Measurements from ENCODE around the gene TLR1. TPM values are rescaled to one million over a fixed set of nuclear protein-coding genes. Genes with fewer than 3 reads are reported as not detected.

The TLR1 gene
- total RNA-seq, 2 donors from 2014 or later, result 2.1 to 5.9 TPM

GRCh38 chr4:38751341-38752010, 53.1 kb downstream of the TLR1 start:
- H3K36me3 Mint-ChIP-seq (ENCODE audit: low read depth), result no peaks in the 10 kb centered on the region
- H3K9me3 Mint-ChIP-seq, result peaks cover 15% of the 10 kb centered on the region
- peaks cover 6% of the 10 kb centered on the region for H3K4me1 Mint-ChIP-seq
- ATAC-seq (replicated peaks), result no peak
- H3K27me3 Mint-ChIP-seq, result no peaks in the 10 kb centered on the region
- H3K27ac Mint-ChIP-seq, result no peak overlapping the region
- no peak overlapping the region for H3K4me3 Mint-ChIP-seq

DNA sequence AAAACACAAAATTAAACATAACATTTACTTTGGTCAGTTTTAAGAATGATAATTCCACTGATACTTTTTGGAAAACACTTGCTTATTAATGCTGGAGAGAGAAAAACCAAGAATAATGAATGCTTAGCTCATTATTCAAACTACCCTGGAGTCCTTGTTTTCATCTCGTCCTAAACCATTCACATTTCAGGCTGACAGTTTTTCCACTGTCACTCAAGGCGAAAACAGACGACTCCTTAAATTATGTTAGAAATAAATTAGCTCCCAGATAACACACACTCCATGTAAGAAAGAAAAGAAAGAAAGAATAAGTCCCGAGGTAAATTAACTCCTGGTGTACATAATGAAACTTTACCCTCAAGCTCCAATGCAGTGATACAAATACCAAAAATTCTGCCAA, 55.3 kb downstream of the TLR1 start:
- Mint-ChIP-seq H3K4me3 (no peak overlapping the region), H3K9me3 (peaks cover 15% of the 10 kb centered on the region), H3K27ac (no peak overlapping the region), H3K4me1 (peaks cover 6% of the 10 kb centered on the region), H3K27me3 (no peaks in the 10 kb centered on the region), H3K36me3 (ENCODE audit: low read depth) (no peaks in the 10 kb centered on the region)
- ATAC-seq (replicated peaks), result no peak

GRCh38 chr4:38747629-38748028, 57.0 kb downstream of the TLR1 start:
- Mint-ChIP-seq H3K4me3 (no peak overlapping the region), H3K27ac (no peak overlapping the region), H3K36me3 (ENCODE audit: low read depth) (no peaks in the 10 kb centered on the region), H3K9me3 (peaks cover 15% of the 10 kb centered on the region), H3K4me1 (peaks cover 6% of the 10 kb centered on the region), H3K27me3 (peaks cover 3% of the 10 kb centered on the region)
- ATAC-seq (replicated peaks), result no peak

Other genes with a start within 250 kb of the TLR1 start
- 1 to 10 TPM; 4.3 to 5.5 TPM for gene KLF3, start 140.6 kb downstream of the TLR1 start, total RNA-seq
- gene TLR10, start 21.8 kb downstream of the TLR1 start, total RNA-seq, result under 1 TPM in 1 of 2 donors, not detected in 1; 0.19 TPM
- gene TLR6, start 52.0 kb upstream of the TLR1 start, total RNA-seq, result 1 to 10 TPM; 2.7 to 3.0 TPM
- 1 to 10 TPM in 1 of 2 donors, under 1 TPM in 1; 0.35 to 1.5 TPM for gene FAM114A1, start 63.0 kb upstream of the TLR1 start, total RNA-seq
- gene TMEM156, start 227.6 kb upstream of the TLR1 start, total RNA-seq, result 10 to 100 TPM; 25.7 to 37.9 TPM